Urothelium cell line (cell line): Measurements from ENCODE around the gene SVIL.

Experiments
- DNase-seq: peaks from one replicate; pipeline ENCODE4 v3.0.0; 2011; ENCODE audit warnings: low spot score, mixed read lengths
- FAIRE-seq: peaks from 2 replicates; lab custom pipeline; 2011; peaks lifted over from hg19 to GRCh38; lab: Jason Lieb, UNC

Gene SVIL

DNA sequence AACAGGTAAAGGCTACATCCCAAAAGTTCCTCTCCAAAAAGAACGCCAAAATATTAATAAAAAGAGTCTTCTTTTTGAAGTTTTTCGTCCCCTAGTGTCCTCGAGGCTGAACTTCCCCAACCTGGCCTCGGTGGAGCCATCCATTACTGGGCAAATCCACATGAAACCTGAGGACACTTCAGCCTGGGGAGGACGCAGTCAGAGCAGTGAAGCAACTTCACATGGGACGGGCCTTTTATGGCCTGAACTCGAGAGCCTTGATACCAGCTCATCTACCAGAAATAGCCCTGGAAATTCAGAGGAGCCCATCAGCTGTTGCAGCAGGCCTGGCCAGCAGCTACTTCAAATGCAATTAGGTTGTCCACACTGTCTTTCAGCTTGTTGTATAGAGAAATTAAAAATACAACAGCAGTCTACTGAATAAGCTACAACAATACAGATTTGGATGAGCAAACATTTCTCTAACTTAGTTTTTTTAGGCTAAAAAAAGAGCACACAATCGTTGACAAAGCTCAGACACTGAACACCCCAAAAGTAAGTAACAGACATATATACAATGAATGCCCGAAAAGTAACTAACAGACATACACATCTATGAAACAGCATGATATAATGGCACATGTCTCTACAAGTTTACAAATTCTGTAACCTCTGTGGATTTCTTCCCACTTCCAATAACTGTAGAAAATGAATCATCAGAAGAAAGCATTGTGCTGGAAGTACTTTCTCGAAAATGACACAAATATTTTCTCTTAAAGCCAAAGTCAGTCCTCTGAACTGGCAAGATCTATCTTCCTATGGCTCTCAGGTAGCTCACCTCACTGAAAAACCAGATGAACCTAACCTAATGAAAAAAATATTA lies at the start of gene SVIL:
SVIL (minus strand) TSS at position 208 of the 862 bp plus-strand sequence. CDS start 79,913 bp downstream, outside the sequence.
- DNase-seq (peak; percentile 42), FAIRE-seq (peak; percentile 46)

DNA sequence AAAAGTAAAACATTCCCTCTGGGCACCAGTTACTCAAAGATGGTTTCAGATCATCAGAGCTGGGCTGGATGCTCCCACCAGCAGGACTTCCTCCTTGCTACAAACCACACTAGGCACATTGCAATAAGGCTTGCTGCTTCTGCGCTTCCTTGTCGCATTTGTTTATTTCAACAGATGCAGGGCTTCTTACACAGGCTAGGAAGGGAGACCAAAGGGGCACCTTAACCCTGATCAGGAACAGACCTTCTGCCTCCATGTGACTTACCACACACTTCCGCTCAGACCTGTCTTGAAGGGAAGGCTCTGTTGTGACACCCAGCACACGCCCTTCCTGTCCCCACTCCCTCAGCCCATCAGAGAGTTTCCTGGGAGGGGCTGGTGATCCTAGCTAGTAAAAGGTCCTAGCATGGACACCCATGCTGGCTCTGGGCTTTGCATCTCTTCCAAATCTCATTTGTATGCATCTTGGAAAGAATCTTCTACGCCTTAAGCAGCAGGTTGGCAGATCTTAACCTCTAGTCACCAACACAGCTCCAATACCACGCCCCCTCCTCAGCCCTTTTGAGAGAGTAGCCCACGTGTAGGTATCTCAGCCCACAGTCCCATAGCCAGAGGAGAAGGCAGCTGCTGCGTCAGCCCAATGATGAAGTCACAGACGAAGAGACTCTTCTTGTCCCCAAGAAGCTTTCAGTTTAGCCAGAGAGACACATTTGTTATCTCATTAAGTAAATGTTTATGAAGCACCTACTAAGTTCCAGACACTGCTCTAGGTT lies 47.1 kb upstream of the SVIL start:
- FAIRE-seq (no peak), DNase-seq (no peak)

DNA sequence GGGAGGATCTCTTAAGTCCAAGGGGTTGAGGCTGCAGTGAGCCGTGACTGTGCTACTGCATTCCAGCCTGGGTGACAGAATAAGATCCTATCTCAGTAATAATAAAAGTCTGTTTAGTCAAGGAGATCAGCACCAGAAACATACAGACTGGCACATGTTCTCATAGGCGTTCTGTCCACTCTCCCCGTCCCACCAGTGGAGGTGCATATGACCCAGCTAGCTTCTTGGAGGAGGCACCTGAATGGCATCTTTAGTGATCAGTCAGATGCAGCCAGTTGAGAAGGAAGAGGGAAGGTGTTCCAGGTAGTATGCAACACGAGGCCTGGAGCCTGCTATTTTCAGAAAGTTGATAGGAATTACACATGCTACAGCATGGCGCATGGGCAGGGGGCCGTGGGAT lies 45.3 kb upstream of the SVIL start:
- no peak for FAIRE-seq
- no peak for DNase-seq

DNA sequence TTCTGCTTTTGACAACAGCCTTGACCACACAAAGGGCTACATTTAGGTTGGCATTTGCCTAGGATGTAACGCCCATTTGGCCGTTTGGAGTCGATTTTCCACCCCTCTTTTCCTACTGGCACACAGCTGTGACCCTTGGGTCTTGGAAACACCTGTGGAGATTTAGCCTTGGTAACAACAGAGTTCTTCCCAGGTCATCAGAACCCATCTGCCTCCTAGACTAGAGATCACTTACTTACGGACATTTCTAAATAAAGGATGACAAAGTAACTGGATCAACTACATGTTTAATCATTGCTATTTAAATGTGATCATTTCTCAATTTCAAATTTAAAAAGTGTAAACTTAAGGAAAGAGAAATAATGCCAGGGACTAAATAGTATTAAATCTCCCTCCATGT lies 42.0 kb upstream of the SVIL start:
- FAIRE-seq (no peak), DNase-seq (no peak)

GRCh38 chr10:29675984-29676383 lies 41.2 kb upstream of the SVIL start:
- DNase-seq (no peak), FAIRE-seq (no peak)

DNA sequence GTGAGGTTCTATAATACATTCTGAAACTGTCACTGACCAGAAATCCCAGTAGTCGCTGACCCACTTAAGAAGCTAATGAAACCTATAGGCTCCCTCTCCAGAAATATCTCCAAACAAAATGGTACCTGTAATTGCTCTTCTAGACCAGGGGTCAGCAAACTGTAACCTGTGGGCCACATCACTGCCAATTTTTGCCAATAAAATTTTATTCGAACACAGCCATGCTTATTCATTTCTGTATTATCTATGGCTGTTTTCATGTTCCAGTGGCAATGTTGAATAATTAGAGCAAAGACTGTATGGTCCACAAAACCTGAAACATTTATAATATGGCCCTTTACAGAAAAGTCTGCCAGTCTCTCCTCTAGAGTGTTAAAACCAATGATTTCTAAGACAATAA lies 37.2 kb upstream of the SVIL start:
- FAIRE-seq (no peak), DNase-seq (no peak)

DNA sequence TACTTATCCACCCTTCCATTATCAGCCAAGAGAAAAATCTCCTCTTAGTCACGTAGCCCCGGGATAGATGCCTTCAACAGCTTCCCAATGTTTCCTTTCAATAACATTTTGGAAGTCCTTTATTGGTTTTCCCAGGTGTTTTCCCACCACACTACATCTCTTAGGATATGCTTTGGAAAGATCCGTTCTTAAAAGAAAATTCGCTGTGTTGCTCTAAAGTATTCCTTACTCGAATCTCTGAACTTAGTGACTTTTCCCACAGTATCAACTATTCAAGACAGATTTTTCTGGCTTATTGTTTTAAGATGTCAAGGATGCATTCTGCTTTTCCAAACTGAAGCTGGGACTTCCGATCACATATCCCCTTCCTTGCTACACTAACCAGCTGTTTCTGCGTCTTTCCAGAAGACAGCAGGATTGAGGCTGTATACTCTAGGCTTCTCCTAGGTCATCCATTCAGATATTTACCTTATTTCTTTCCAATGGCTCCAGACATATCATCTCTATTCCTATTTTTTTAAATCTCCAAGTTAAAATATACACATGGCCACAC lies 36.5 kb upstream of the SVIL start:
- no peak for DNase-seq
- FAIRE-seq = no peak

- FAIRE-seq = no peak
Observed at GRCh38 chr10:29670761-29671160, 36.0 kb upstream of the SVIL start.

DNA sequence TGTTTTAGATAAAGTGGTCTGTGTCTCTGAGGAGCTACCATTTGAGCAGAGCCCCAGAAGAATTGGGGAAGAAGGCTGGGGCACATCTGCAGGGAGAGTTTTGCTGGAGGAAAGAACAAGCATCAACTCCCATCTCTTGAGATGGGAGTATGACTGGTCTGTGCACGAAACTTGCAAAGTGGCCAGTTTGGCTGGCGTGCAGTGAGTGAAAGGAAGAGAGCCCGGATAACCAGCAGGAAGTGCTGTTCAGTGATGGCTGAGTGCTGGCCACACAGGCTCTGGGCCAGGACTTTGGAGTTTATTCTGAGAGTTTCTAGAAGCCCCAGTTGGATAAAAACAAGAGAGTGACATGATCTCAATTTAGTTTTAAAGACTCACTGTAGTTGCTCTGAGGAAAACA lies 34.4 kb upstream of the SVIL start:
- DNase-seq = no peak

More at GRCh38 chr10:29670761-29671160, 36.0 kb upstream of the SVIL start:
- DNase-seq = no peak

DNA sequence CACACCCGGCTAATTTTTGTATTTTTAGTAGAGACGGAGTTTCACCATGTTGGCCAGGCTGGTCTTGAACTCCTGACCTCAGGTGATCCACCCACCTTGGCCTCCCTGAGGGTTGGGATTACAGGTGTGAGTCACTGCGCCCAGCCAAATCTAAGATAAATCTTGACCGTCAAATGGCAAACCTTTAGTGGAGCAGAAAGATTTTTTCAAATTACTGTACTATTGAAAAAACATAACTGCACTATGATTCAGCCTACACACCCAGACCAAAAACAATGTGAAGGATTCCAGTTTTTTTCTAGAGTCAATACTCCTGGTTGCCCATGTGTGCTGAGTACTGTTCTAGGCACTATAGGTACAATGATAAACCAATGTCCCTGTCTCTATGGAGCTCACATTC lies 33.9 kb upstream of the SVIL start:
- no peak for FAIRE-seq
- no peak for DNase-seq

More for the DNA sequence above, 34.4 kb upstream of the SVIL start:
- peak; percentile 75 for FAIRE-seq

DNA sequence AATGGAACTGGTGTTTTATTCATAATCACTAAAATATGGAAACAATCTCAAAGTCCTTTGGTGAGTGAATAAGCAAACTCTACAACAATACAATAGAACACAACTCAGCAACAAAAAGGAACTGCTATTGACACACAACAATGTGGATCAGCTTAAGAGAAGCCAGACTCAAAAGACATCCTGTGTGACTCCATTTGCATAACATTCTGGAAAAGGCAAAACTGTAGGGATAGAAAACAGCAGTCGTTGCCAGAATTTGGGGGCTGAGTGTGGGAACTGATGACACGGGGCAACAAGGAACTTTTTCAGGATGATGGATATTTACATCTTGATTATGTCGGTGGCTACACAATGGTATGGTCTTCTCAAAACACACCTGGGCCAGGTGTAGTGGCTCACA lies 32.4 kb upstream of the SVIL start:
- FAIRE-seq (peak; percentile 90), DNase-seq (no peak)

- DNase-seq = no peak
- FAIRE-seq = peak; percentile 27
Observed at GRCh38 chr10:29666201-29666600, 31.4 kb upstream of the SVIL start.

GRCh38 chr10:29663718-29664117 lies 28.9 kb upstream of the SVIL start:
- no peak for DNase-seq
- peak; percentile 83 for FAIRE-seq

GRCh38 chr10:29658984-29659965 lies 24.5 kb upstream of the SVIL start:
- peak; percentile 96 for FAIRE-seq
- peak; percentile 95 for DNase-seq

- FAIRE-seq (no peak), DNase-seq (no peak)
Observed at GRCh38 chr10:29657719-29658274, 23.0 kb upstream of the SVIL start.

DNA sequence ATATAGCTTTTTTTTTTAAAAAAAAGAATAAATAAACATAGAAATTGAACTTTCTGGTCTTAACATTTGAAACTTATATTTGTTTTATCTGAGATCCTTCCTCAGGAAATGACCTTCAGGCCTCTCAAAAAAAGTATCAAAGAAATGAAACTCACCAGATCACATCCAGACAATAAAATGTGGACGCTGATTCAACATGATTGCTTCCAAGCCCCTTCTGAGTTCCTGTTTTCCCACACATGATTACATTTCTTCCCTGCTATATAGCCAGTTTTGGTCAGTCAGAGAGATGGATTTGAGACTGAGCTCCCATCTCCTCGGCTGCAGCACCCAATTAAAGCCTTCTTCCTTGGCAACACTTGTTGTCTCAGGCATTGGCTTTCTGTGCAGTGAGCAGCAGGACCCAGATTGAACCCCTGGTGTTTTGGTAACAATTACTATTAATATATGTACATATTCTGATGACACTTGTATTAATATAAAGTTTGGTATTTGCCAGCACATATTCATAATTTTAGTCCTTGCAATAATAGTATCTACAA lies 21.8 kb upstream of the SVIL start:
- FAIRE-seq (no peak), DNase-seq (no peak)

DNA sequence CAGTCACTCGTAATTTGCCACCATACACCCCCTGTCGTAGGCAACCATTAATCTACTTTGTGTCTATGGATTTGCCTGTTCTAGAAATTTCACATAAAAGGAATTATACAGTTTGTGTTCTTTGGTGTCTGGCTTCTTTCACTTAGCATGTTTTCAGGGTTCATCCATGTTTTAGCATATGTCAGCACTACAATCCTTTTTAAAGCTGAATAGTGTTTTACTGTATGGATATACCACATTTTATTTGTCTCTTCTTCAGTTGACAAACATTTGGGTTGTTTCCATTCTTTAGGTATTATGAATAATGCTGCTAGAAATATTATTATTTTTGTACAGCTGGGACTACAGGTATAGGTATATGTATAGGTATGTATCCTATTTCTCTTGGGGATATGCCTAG lies 17.4 kb upstream of the SVIL start:
- DNase-seq = no peak
- FAIRE-seq = no peak

GRCh38 chr10:29651767-29652166 lies 17.0 kb upstream of the SVIL start:
- no peak for FAIRE-seq
- no peak for DNase-seq

GRCh38 chr10:29650552-29650944 lies 15.8 kb upstream of the SVIL start:
- DNase-seq (no peak), FAIRE-seq (no peak)
